PC-9 (cell line): ENCODE data around the gene PRDM16.

Experiments used
- EZH2 ChIP-seq: fragments of 200-600 bp; sonication (generic); IDR thresholded peaks from 2 replicates; pipeline ENCODE4 v1.8.0; 2017; ENCODE audit warnings: antibody characterized with exemption, low read depth
- TF ChIP-seq, protein P1 (sequence below): fragments of 200-600 bp; sonication (generic); conservative IDR thresholded peaks from 2 replicates; pipeline ENCODE4 v1.6.1; 2017; ENCODE audit warnings: mixed run types, antibody characterized with exemption, mild to moderate bottlenecking, moderate library complexity

DNA sequence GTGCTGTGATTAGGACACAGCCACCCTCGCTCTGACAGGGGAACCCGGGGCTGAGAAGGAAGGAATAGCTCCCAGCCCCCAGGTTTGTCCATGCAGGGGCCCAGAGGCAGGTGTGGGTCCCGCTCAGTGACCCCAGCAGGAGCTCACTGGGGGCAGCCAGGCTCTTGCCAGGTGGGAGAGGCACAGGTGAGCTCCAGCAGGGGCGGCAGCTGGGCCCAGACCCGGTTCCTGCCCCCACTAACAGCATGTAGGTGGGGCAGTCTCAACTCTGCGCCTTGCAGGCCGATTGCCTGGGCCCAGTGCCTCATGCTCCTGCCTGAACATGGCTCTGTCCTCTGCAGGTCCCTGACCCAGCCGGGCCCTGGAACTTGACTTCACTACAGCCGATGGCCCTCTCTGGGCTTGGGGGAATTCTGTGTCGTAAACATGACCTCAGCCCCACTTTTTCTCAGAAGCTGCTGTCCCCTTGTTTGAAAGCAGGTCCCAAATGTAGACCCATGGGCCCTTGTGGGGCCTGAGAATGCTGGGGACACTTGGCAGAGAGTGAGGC is 127.0 kb downstream of the PRDM16 start:
- TF ChIP-seq, protein P1, sequence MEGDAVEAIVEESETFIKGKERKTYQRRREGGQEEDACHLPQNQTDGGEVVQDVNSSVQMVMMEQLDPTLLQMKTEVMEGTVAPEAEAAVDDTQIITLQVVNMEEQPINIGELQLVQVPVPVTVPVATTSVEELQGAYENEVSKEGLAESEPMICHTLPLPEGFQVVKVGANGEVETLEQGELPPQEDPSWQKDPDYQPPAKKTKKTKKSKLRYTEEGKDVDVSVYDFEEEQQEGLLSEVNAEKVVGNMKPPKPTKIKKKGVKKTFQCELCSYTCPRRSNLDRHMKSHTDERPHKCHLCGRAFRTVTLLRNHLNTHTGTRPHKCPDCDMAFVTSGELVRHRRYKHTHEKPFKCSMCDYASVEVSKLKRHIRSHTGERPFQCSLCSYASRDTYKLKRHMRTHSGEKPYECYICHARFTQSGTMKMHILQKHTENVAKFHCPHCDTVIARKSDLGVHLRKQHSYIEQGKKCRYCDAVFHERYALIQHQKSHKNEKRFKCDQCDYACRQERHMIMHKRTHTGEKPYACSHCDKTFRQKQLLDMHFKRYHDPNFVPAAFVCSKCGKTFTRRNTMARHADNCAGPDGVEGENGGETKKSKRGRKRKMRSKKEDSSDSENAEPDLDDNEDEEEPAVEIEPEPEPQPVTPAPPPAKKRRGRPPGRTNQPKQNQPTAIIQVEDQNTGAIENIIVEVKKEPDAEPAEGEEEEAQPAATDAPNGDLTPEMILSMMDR: no peak
- no peak for TF ChIP-seq EZH2
